HG03469 (cell line): ENCODE results near the gene C2orf72.
"Not testable (repeated sequence)": the region's sequence is repeated elsewhere in the genome, so short reads cannot be mapped to it uniquely, and the experiment has no call there.

Source experiments
- ATAC-seq: cut with Tn5 transposase; IDR thresholded peaks from one replicate; pipeline ENCODE4 v1.9.1; 2021; ENCODE audit warnings: mild to moderate bottlenecking, moderate library complexity, moderate number of reproducible peaks; ENCODE audit not compliant: unreplicated experiment

C2orf72 gene

GRCh38 chr2:231012463-231012862 is 24.9 kb upstream of the C2orf72 start:
- ATAC-seq: no peak

GRCh38 chr2:231013820-231014219 is 23.5 kb upstream of the C2orf72 start:
- ATAC-seq: no peak

- ATAC-seq: no peak
Observed at GRCh38 chr2:231015478-231015877, 21.8 kb upstream of the C2orf72 start.

GRCh38 chr2:231015926-231016325 is 21.4 kb upstream of the C2orf72 start:
- ATAC-seq: no peak

- no peak for ATAC-seq
Observed at GRCh38 chr2:231016566-231017230, 20.6 kb upstream of the C2orf72 start.

GRCh38 chr2:231017231-231017598 is 20.1 kb upstream of the C2orf72 start:
- ATAC-seq: no peak

GRCh38 chr2:231018184-231018583 is 19.1 kb upstream of the C2orf72 start:
- ATAC-seq: no peak

GRCh38 chr2:231025059-231025458 is 12.3 kb upstream of the C2orf72 start:
- not testable (repeated sequence) for ATAC-seq

- no peak for ATAC-seq
Observed at GRCh38 chr2:231028889-231029288, 8.4 kb upstream of the C2orf72 start.

- ATAC-seq: no peak
Observed at GRCh38 chr2:231029563-231029962, 7.8 kb upstream of the C2orf72 start.

GRCh38 chr2:231030725-231031124 is 6.6 kb upstream of the C2orf72 start:
- ATAC-seq: no peak

GRCh38 chr2:231032575-231033140 is 4.7 kb upstream of the C2orf72 start:
- ATAC-seq: no peak

GRCh38 chr2:231033147-231034132 is 3.9 kb upstream of the C2orf72 start:
- ATAC-seq: no peak

GRCh38 chr2:231034291-231034882 is 2.9 kb upstream of the C2orf72 start:
- no peak for ATAC-seq

- no peak for ATAC-seq
Observed at GRCh38 chr2:231036131-231036530, 1.2 kb upstream of the C2orf72 start.

GRCh38 chr2:231036578-231037106 is 681 bp upstream of the C2orf72 start:
- no peak for ATAC-seq

- no peak for ATAC-seq
Observed at GRCh38 chr2:231037731-231038482, 584 bp downstream of the C2orf72 start.

- ATAC-seq: no peak
Observed at GRCh38 chr2:231038483-231039293, 1.4 kb downstream of the C2orf72 start.

- no peak for ATAC-seq
Observed at GRCh38 chr2:231039294-231039664, 2.0 kb downstream of the C2orf72 start.
